Muscle of arm (tissue), 12 donors: ENCODE results near the gene ADAM19. TPM values are rescaled to one million over a fixed set of nuclear protein-coding genes. Genes with fewer than 3 reads are reported as not detected.
A peak's percentile ranks its signal among the peaks of the same experiment; 100 is the strongest.

ENCODE experiments used
- DNase-seq: peaks from one replicate; pipeline ENCODE4 v3.0.0-alpha.2; 2013
- polyA plus RNA-seq, 12 donors: library from polyadenylated mRNA; unstranded; fragments of 120-200 nt; gene quantifications; one replicate each; pipeline ENCODE4 v1.2.1, GENCODE V29; 2013; ENCODE audit not compliant: insufficient read length in 12 of 12

ADAM19 gene
- polyA plus RNA-seq, 12 donors: 14.8 to 64.0 (median 20.3) TPM

GRCh38 chr5:157464519-157465171, 110.9 kb downstream of the ADAM19 start:
- no peak for DNase-seq

GRCh38 chr5:157463621-157464518, 111.7 kb downstream of the ADAM19 start:
- no peak for DNase-seq

GRCh38 chr5:157463081-157463480, 112.5 kb downstream of the ADAM19 start:
- DNase-seq: no peak

GRCh38 chr5:157460921-157461792, 114.4 kb downstream of the ADAM19 start:
- no peak for DNase-seq

GRCh38 chr5:157459715-157460599, 115.6 kb downstream of the ADAM19 start, which contains the start of gene NIPAL4:
Gene NIPAL4 (plus strand): TSS chr5:157460213. CDS start chr5:157460321, 108 bp downstream.
- no peak for DNase-seq

GRCh38 chr5:157458835-157459234, 116.7 kb downstream of the ADAM19 start:
- no peak for DNase-seq

- no peak for DNase-seq
Observed at GRCh38 chr5:157457391-157457790, 118.2 kb downstream of the ADAM19 start.

- no peak for DNase-seq
Observed at GRCh38 chr5:157456301-157456700, 119.3 kb downstream of the ADAM19 start.

- no peak for DNase-seq
Observed at GRCh38 chr5:157455057-157455456, 120.5 kb downstream of the ADAM19 start.

- no peak for DNase-seq
Observed at GRCh38 chr5:157454273-157454672, 121.3 kb downstream of the ADAM19 start.

- no peak for DNase-seq
Observed at GRCh38 chr5:157451806-157452205, 123.8 kb downstream of the ADAM19 start.

- DNase-seq: no peak
Observed at GRCh38 chr5:157450024-157450423, 125.6 kb downstream of the ADAM19 start.

- no peak for DNase-seq
Observed at GRCh38 chr5:157449011-157449723, 126.4 kb downstream of the ADAM19 start.

GRCh38 chr5:157447201-157447637, 128.4 kb downstream of the ADAM19 start:
- DNase-seq: no peak

- DNase-seq: no peak
Observed at GRCh38 chr5:157446412-157446935, 129.1 kb downstream of the ADAM19 start.

GRCh38 chr5:157445745-157446411, 129.7 kb downstream of the ADAM19 start:
- DNase-seq: no peak

- DNase-seq: no peak
Observed at GRCh38 chr5:157444224-157444623, 131.4 kb downstream of the ADAM19 start.

- peak; percentile 84 for DNase-seq
Observed at GRCh38 chr5:157443041-157443549, 132.5 kb downstream of the ADAM19 start.

GRCh38 chr5:157434096-157434495, 141.5 kb downstream of the ADAM19 start:
- no peak for DNase-seq
